LNCAP (cell line): ENCODE measurements around the gene LYRM4.

Experiments used
- TF ChIP-seq, protein P1 (sequence below): fragments of 450-650 bp; IDR thresholded peaks from 2 replicates; pipeline ENCODE4 v1.5.1; 2017; ENCODE audit warnings: mild to moderate bottlenecking

LYRM4 gene

DNA sequence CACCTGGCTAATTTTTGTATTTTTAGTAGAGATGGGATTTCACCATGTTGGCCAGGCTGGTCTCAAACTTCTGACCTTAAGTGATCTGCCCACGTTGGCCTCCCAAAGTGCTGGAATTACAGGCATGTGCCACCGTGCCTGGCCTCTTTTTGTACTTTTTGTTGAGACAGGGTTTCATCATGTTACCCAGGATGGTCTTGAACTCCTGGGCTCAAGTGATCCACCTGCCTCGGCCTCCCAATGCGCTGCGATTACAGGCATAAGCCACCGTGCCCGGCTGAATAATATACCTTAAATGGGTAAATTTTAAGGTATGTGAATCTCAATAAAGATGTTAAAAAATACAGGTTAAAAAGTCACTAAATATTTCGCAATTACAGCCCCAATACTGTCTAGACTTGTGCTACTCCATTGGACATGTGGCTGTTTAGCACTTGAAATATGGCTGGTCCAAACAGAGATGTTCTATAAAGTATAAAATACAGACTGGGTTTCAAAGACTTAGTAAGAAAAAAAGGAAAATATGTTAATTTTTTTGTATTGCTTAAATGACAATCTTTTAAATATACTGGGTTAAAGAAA, 133.6 kb downstream of the LYRM4 start:
- TF ChIP-seq, protein P1, sequence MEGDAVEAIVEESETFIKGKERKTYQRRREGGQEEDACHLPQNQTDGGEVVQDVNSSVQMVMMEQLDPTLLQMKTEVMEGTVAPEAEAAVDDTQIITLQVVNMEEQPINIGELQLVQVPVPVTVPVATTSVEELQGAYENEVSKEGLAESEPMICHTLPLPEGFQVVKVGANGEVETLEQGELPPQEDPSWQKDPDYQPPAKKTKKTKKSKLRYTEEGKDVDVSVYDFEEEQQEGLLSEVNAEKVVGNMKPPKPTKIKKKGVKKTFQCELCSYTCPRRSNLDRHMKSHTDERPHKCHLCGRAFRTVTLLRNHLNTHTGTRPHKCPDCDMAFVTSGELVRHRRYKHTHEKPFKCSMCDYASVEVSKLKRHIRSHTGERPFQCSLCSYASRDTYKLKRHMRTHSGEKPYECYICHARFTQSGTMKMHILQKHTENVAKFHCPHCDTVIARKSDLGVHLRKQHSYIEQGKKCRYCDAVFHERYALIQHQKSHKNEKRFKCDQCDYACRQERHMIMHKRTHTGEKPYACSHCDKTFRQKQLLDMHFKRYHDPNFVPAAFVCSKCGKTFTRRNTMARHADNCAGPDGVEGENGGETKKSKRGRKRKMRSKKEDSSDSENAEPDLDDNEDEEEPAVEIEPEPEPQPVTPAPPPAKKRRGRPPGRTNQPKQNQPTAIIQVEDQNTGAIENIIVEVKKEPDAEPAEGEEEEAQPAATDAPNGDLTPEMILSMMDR, result no peak

DNA sequence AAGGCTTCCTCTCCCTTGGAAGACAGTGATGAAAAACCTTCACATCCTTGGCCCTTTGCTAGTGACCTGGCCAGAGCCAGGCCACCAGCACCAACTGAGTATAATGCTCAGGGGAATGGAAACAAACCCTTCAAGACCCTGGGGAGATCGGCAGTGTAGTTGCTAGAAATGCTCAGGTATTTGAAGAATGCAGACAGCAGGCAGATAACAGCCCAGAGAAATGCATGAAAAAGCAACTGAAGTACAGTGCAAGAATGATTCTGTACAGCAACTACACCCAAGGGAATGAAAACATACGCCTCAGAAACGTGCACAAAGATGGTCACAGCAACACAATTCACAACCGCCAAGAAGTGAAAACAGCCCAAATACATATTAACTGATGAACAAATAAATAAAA, 134.5 kb downstream of the LYRM4 start:
- TF ChIP-seq, protein P1, result no peak

DNA sequence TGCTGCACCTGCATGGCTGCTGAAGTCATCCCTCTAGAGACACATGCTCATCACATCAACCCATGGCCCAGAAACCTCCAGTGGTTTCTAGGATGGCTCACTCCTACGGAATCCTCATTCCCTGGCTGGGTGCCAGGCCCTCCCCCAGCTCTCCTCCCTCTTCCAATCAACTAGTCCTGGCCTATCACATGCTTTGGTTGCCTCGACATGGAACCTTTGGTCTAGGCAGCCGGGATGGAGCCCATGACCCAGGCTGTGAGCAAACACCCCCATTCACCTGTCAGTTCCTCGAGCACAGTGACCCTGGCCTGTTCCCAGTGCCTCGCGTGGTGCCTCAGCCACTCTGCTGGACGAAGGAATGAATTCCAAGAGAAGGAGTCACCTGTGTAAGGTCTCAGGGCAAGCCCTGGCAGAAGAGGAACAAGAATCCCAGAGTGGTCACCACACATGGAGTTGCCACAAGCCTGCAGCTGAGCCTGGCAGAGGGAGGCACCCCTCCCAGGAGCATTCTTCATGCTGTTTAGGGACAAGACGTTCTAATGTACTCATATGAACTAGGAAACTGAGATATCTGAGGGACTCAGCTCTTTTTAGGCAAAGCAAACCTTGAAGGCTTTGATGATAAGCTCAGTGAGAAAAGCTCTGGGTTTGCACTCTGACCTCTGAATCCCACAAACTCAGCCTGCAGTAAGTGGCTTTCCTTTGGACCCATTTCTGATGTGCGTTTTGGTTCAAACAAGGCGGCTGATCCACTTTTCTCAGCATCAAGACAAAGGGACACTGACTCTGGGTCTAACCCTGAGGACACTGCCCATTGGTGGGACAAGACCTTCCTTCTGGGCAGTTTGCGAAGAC, 135.4 kb downstream of the LYRM4 start:
- TF ChIP-seq, protein P1, result no peak

DNA sequence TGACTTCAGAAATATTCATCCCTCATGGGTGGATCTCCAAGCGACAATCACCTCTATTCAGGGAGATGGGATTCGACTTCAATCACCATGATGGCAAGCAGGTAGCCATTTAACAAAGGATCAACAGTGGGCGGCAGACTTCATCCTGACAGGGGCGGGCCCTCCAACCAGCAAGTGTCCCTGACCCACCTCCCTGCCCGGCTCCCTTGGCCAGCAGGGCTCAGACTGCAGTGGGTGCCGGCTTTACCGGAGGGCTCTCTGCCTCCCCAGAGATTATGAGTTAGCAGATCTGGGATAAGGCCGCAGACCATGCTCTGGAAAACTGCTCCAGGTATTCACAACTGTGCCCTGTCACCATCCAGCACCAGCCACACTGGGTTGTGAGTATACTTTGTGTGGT, 136.2 kb downstream of the LYRM4 start:
- TF ChIP-seq, protein P1, result no peak

GRCh38 chr6:5123296-5124143, 137.2 kb downstream of the LYRM4 start:
- TF ChIP-seq, protein P1, result no peak

DNA sequence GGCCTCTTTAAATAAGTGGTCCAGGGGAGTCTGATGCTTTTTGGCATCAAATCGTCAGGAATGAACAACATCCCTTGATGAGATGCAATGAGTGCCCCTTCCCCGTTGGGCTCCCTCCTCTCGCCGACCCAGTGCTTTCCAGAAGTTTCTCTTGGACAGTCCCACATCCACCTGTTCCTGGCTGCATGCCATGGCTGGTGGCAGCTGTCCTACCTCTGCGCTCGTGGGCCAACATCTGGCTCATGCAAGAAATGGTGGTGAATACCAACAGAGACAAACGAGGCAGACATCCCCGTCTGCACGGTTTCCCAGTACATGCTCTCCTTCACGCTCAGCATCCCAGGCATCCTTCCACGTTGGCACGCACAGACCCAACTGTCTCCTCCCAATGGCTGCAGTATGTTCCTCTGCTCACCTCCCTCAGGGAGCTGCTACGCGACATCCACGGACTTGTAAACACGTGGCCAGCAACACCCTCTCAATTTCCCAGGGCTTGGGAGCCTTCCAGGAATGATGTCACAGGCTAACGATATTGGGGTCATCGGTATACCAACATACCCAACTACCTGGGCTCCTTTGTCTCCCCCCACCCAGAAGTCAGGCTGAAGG, 138.1 kb downstream of the LYRM4 start:
- TF ChIP-seq, protein P1, result no peak

DNA sequence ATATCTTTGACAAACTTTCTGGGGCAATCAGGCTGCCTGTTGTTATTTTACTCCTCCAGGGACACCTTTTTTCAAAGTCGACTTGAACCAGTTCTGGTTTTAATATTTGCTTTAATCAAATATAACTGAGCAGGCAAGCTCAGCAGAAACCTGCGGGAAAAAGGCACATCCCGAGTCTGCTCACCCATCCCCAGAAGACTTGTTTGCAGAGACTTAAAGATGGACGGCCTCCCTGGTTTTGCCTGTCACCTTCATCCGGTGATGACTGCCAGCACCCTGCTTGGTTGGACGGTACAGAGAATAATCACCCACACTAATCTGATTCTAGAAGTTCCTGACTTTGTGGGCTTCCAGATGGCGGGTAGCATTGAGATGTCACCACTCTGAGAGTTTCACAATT, 138.8 kb downstream of the LYRM4 start:
- TF ChIP-seq, protein P1, result no peak
